Activated CD4-positive, alpha-beta memory T cell treated with anti-CD3 and anti-CD28 coated beads, Interleukin-2, amount 10 ng/mL, durations not matched to agents 7 days and 5 days (primary cell): ENCODE measurements around the gene PCNA. TPM values are rescaled to one million over a fixed set of nuclear protein-coding genes. Genes with fewer than 3 reads are reported as not detected.

Experiments
- CTCF ChIA-PET: fragments of 350-600 bp; sonication (Branson Sonifier 250); formaldehyde crosslinking; loops from one replicate; lab custom pipeline; 2021; ENCODE audit warnings: antibody characterized with exemption, inconsistent platforms; lab: Charles Lee
- POLR2A ChIA-PET: fragments of 350-600 bp; sonication (Branson Sonifier 250); formaldehyde crosslinking; loops from one replicate; lab custom pipeline; 2021; ENCODE audit warnings: antibody characterized with exemption; lab: Charles Lee
- DNase-seq: peaks from one replicate; pipeline ENCODE4 v3.0.0-alpha.2; 2020
- H3K27ac Mint-ChIP-seq: one replicate; pipeline ENCODE4 v1.8.0; 2021; ENCODE audit warnings: mild to moderate bottlenecking, mixed read lengths
- H3K27me3 Mint-ChIP-seq: one replicate; pipeline ENCODE4 v1.8.0; 2021; ENCODE audit warnings: mixed read lengths
- H3K36me3 Mint-ChIP-seq: one replicate; pipeline ENCODE4 v1.8.0; 2021; ENCODE audit warnings: low read depth, mixed read lengths
- H3K4me1 Mint-ChIP-seq: one replicate; pipeline ENCODE4 v1.8.0; 2021; ENCODE audit warnings: mixed read lengths
- H3K4me3 Mint-ChIP-seq: one replicate; pipeline ENCODE4 v1.8.0; 2021; ENCODE audit warnings: mild to moderate bottlenecking, mixed read lengths
- H3K9me3 Mint-ChIP-seq: one replicate; pipeline ENCODE4 v1.8.0; 2021; ENCODE audit warnings: mixed read lengths
- total RNA-seq, 2 experiments: library from RNA; stranded (reverse); gene quantifications; one replicate each; pipeline ENCODE4 v1.2.3, GENCODE V29; 2021

The PCNA gene
- 100 to 1,000 TPM; 413 to 415 TPM for total RNA-seq

DNA sequence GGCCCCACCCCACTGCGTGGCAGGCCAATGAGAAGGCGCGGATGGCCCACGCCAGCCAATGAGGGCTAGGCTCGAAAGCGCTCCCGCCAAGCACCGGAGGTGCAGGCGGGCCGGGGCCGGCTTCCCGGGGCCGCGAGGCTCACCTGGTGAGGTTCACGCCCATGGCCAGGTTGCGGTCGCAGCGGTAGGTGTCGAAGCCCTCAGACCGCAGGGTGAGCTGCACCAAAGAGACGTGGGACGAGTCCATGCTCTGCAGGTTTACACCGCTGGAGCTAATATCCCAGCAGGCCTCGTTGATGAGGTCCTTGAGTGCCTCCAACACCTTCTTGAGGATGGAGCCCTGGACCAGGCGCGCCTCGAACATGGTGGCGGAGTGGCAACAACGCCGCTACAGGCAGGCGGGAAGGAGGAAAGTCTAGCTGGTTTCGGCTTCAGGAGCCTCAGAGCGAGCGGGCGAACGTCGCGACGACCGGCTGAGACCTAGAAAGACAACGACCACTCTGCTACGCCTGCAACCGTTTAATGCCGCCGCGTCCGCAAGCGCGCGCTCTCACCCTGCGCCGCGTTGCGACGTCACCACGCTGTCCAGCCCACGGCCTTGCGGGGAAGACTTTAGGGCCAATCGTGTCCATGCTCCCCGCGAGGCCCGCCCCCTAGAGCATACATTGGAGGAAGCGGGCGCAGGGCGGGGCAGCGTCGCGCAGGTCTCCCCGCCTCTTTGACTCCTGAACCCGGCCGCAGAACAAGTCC, at the start of gene PCNA:
PCNA (minus strand) TSS at position 524 of the 750 bp plus-strand sequence; CDS start at position 364, 160 bp downstream.
- Mint-ChIP-seq H3K9me3 (no peaks in the 10 kb centered on the region), H3K27me3 (no peaks in the 10 kb centered on the region), H3K36me3 (peaks cover 46% of the 10 kb centered on the region), H3K27ac (peak within 1 kb of the TSS; percentile 90), H3K4me1 (peaks cover 69% of the 10 kb centered on the region), H3K4me3 (peak within 1 kb of the TSS; percentile 86)
- ChIA-PET POLR2A (interaction anchor here (0.6 to 3.9 kb wide), 23 partner anchors 8 to 832 kb away, joined by 3 to 36 read pairs (median 5); partner anchors contain the start of gene SLC23A2), CTCF (interaction anchor here (0.7 to 2.5 kb wide), 5 partner anchors 14 to 305 kb away, joined by 3 to 12 read pairs (median 4); no protein-coding TSS in a partner anchor)
- peak; percentile 98 for DNase-seq

DNA sequence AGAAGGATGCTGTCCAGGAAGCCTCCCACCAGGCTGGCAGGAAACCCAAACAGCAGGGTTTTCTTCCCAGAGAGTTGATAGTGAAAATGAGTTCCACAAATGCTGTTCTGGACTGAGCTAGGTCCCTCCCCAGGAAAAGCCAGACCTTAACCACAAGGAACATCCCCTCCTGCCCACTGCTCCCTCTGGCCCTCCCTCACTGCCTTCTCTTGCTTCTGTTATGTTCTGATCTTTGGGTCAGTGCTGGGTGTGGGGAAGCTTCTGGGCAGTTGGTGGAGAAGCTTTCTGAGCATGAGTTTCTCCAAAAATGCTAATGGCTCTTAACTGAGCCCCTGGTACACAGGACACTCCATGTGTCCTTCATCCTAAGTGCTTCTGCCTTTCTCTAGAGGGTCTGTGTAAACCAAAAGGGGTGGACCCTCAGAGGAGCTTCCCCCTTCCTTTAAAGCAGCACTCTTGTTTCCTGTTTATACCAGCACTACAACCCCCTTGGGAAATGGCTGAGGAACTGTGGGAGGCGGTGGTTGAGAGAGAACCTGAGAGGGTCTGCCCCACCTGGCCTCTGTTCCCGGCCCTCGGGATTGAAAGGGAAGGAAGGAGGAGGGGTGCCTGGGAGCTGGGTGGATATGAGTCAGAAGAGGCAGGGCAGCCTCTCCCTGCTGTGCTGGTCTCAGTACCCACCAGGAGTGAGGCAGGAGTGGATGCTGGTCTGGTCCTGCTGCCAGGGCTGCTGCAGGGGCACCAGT, 49.1 kb upstream of the PCNA start:
- H3K4me1 Mint-ChIP-seq: peaks cover 56% of the 10 kb centered on the region
- CTCF ChIA-PET: interaction anchor here (1.0 to 1.4 kb wide), 4 partner anchors 10 to 38 kb away, joined by 3 to 8 read pairs (median 6); no protein-coding TSS in a partner anchor
- no peak overlapping the region for H3K4me3 Mint-ChIP-seq

DNA sequence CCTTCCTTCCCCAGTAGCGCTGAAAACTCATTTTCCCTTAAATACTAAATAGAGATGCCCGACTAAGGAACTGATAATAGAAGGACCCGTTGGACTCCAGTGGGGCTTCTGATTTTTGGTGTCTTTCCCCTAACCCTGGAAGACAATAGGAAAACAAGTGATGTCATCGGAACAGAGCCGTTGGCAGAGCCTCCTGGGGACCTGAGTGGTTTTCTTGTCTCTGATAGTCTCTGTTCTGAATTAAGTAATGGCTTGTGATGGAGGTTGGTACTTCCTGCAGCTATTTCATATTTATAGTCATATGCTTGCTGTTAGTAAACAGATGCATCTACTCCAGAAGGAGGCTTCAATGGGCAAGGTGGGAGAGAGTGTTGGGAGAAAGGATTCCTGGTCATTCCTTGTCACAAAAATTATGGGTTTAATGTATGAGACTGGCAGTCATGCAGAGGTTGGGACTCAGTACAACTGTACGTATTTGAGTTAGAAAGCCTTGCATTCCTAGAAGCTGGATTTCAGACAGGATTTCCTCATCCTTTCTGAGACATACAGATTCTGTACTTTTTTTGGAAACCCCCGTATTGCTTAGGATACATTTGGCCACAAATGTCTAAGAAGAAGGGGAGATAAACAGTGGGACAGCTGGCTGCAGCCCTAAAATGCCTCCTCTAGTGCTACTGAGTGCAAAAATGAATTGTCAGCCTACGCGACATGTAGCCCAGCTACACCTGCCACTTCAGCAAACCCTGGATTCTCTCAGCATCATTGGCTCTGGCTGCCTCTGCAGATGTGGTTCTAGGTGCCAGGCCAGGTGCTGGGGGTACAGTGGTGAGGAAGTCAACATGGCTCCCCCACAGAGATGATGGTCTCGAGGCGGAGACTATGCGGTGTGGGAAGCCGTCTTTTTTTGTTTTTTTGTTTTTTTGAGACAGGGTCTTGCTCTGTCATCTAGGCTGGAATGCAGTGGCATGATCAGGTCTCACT, 45.2 kb upstream of the PCNA start:
- H3K4me3 Mint-ChIP-seq: no peak overlapping the region
- H3K4me1 Mint-ChIP-seq: peaks cover 46% of the 10 kb centered on the region
- H3K36me3 Mint-ChIP-seq: peaks cover 10% of the 10 kb centered on the region
- POLR2A ChIA-PET: no interaction called here
- DNase-seq: no peak
- no peak overlapping the region for H3K27ac Mint-ChIP-seq
- no peaks in the 10 kb centered on the region for H3K9me3 Mint-ChIP-seq
- CTCF ChIA-PET: no interaction called here
- H3K27me3 Mint-ChIP-seq: no peaks in the 10 kb centered on the region

More for the DNA sequence above, 49.1 kb upstream of the PCNA start:
- POLR2A ChIA-PET: interaction anchor here (3.0 kb wide), 1 partner anchor 49 kb away, joined by 10 read pairs; the partner anchor contains the start of gene PCNA
- peaks cover 6% of the 10 kb centered on the region for H3K36me3 Mint-ChIP-seq
- no peaks in the 10 kb centered on the region for H3K9me3 Mint-ChIP-seq
- DNase-seq: no peak
- H3K27ac Mint-ChIP-seq: peak overlapping the region; percentile 58
- H3K27me3 Mint-ChIP-seq: no peaks in the 10 kb centered on the region

DNA sequence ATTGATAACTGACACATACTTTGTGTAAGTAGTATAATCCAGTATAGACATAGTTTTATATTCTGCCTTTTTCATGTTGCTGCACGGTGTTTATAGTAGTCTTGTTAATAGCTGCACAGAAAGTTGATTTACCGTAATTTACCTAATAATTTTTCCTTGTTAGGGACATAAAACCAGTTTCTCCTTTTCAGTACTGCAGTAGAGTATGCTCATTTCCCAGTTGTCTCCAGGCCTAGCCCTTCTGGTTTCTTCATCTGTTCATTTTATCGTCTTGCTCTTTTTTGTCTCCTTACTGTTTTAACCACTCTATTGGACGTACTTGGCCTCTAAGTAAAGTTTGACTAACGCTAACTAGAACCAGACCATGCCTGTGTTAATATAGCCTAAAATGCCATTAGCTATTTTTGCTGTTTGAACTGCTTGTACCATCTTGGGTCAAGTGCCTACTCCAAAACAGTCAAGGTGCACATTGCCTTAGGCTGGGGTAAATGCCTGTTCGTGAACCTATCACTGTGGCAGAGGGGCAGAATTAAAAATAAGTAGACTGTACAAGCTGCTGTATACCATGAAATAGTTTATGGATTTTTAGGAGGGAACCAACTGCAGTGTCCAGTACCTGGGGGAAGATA, 41.9 kb upstream of the PCNA start:
- Mint-ChIP-seq H3K27me3 (no peaks in the 10 kb centered on the region), H3K27ac (no peak overlapping the region), H3K36me3 (peaks cover 10% of the 10 kb centered on the region), H3K4me1 (peaks cover 27% of the 10 kb centered on the region), H3K9me3 (no peaks in the 10 kb centered on the region), H3K4me3 (no peak overlapping the region)
- CTCF ChIA-PET: no interaction called here
- DNase-seq: no peak
- POLR2A ChIA-PET: no interaction called here

DNA sequence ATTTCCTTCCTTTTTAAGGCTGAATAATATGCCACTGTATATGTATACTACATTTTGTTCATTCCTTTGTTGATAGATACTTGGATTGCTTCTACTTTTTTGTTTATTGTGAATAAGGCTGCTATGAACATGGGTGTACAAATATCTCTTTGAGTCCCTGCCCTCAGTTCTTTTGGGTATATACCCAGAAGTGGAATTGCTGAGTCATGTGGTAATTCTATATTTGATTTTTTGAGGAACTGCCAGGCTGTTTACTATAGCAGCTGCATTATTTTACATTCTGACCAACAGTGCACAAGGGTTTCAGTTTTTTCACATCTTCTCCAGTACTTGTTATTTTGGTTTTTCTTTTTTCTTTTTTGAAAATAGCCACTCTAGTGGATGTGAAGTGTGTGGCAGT, 41.1 kb upstream of the PCNA start:
- no peak for DNase-seq
- Mint-ChIP-seq H3K27me3 (no peaks in the 10 kb centered on the region), H3K27ac (no peak overlapping the region), H3K4me1 (peaks cover 25% of the 10 kb centered on the region), H3K4me3 (no peak overlapping the region), H3K9me3 (no peaks in the 10 kb centered on the region), H3K36me3 (peaks cover 14% of the 10 kb centered on the region)
- POLR2A ChIA-PET: no interaction called here
- CTCF ChIA-PET: no interaction called here

DNA sequence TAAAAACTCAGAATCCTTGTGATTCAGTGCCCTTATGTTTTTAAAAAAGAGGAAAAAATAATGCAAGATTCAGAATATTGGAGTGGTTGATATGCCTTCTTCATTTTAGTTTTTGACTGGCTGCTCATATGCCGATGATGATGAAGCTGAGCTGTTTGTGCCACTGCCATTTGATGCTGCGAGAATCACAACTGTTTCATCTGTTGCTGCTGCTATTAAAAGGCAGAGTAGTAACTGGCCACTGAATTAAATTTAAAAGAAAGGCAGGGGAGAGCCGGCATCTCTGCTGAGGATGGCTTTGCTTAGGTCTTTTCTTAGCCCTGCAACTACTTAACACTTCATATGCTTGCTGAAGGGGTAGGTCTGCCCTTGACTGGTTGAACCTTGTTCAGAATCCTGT, 40.2 kb upstream of the PCNA start:
- peaks cover 20% of the 10 kb centered on the region for H3K4me1 Mint-ChIP-seq
- H3K27ac Mint-ChIP-seq: no peak overlapping the region
- no peaks in the 10 kb centered on the region for H3K27me3 Mint-ChIP-seq
- H3K9me3 Mint-ChIP-seq: no peaks in the 10 kb centered on the region
- DNase-seq: no peak
- ChIA-PET POLR2A (no interaction called here), CTCF (interaction anchor here (1.0 kb wide), 1 partner anchor 63 kb away, joined by 5 read pairs; no protein-coding TSS in a partner anchor)
- H3K4me3 Mint-ChIP-seq: no peak overlapping the region
- peaks cover 14% of the 10 kb centered on the region for H3K36me3 Mint-ChIP-seq

DNA sequence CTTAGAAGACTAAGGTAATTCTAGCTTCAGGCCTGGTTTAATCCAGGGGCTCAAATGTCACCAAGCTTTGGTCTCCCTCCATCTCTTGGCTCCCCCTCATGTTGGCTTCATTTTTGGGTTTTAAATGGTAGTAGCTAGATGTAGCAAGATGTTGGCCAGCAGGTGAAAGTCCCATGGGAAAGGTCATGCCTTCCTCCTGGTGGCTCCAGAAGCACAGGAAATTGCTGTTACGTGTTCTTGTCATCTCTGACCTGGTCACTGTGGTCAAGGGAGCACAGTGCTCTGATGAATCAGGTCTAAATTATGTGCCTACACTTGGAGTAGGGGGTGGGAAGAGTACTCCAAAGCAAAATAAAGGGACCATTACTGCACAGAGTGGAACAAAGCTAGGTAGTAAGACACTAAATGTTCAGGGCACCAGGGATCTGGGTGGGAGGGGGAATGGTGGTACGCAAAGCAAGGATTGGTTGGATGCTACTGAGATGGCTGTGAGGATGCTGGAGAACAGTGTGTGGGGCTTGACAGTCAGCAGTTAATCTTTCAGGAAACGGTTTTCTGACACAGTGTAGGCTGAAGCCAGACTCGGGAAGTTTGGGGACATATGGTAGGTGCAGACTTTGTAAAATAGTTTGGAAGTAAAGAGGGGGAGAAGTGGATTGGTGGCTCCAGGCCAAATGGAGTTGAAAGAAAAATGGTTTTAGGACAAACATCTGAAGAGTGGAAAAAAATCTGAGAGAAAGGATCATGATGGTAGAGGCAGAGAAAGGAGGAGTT, 37.1 kb upstream of the PCNA start:
- peaks cover 20% of the 10 kb centered on the region for H3K36me3 Mint-ChIP-seq
- no peak overlapping the region for H3K27ac Mint-ChIP-seq
- no peak overlapping the region for H3K4me3 Mint-ChIP-seq
- ChIA-PET CTCF (no interaction called here), POLR2A (interaction anchor here (1.1 kb wide), 1 partner anchor 11 kb away, joined by 3 read pairs; no protein-coding TSS in a partner anchor)
- H3K4me1 Mint-ChIP-seq: peaks cover 37% of the 10 kb centered on the region
- H3K9me3 Mint-ChIP-seq: no peaks in the 10 kb centered on the region
- DNase-seq: no peak
- no peaks in the 10 kb centered on the region for H3K27me3 Mint-ChIP-seq

DNA sequence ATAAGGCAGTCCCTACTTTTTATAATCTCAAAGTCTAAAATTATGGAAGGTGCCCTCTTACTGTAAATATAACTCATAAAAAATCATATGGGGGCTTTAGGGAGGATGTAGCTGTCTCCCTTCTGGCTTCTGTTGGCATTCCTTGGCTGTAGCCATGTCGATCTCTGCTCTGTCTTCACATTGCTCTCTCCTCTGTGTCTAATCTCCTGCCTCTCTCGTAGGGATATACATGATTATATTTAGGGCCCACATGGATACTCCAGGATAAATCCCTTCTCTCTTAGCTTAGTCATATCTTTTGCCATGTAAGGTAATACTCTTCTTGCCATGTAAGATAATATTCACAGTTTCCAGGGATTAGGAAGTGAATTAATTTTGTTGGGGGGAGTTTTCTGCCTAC, 35.6 kb upstream of the PCNA start:
- H3K9me3 Mint-ChIP-seq: no peaks in the 10 kb centered on the region
- peaks cover 36% of the 10 kb centered on the region for H3K4me1 Mint-ChIP-seq
- ChIA-PET POLR2A (no interaction called here), CTCF (interaction anchor here (0.7 to 1.1 kb wide), 2 partner anchors 11 to 29 kb away, joined by 4 read pairs; partner anchors contain the start of gene CDS2)
- no peak overlapping the region for H3K4me3 Mint-ChIP-seq
- H3K36me3 Mint-ChIP-seq: peaks cover 15% of the 10 kb centered on the region
- no peak for DNase-seq
- no peak overlapping the region for H3K27ac Mint-ChIP-seq
- no peaks in the 10 kb centered on the region for H3K27me3 Mint-ChIP-seq

DNA sequence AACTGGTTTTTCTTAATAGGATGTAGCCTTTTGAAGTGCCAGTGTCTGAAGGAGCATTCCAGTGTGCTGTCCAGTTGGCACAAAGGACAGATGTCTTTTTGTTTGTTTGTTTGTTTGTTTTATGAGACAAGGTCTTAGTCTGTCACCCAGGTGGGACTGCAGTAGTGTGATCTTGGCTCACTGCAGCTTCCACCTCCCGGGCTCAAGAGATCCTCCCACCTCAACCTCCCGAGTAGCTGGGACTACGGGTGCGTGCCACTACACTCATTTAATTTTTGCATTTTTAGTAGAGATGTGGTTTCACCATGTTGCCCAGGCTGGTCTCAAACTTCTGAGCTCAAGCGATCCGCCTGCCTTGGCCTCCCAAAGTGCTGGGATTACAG, 34.8 kb upstream of the PCNA start:
- Mint-ChIP-seq H3K4me1 (peaks cover 36% of the 10 kb centered on the region), H3K36me3 (peaks cover 15% of the 10 kb centered on the region), H3K27me3 (no peaks in the 10 kb centered on the region), H3K4me3 (no peak overlapping the region), H3K27ac (no peak overlapping the region), H3K9me3 (no peaks in the 10 kb centered on the region)
- ChIA-PET POLR2A (no interaction called here), CTCF (interaction anchor here (1.3 kb wide), 1 partner anchor 28 kb away, joined by 5 read pairs; the partner anchor contains the start of gene CDS2)
- DNase-seq: no peak

DNA sequence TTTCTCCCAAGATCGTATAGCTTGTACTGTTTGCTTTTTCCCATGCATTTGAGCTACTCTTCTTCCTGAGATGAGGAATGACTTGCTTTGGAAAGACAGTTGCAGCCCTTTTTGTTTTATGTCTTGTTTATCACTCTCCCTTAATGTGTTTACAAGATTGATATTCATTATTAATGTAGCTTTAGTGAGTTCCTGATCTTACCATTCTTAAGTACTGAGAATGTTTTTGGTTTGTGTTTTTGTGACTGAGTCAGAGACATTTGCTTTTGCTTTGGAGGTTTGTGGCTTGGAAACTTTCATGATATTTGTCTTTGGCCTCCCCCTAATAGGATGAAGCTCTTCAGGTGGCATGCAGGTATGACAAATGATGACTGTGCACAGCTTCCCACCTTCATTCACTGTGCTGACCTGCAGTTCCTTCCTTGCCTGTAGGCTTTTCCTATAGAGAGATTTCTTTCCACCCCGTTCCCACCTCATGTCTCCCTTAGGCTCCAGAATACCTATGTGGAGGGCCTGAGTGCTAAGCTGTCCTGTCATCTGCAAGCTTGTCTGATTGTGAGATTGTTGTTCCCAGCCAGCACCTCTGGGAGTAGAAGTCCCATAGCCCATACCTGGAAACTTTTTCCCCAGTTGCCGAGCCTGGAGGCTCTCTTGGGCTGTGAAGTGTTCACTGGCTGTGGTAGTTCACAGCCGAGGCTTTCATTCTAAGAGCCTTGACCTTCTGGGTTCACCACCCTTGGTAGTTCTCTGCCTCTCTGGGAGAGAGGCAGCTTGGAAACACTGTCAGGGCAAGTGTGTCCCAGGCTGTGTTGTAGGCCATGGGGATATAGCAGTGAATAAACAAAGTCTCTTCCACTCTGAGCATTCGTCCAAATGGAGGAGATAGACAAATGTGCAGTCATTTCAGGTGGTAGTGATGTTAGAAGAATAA, 34.1 kb upstream of the PCNA start:
- H3K4me3 Mint-ChIP-seq: no peak overlapping the region
- POLR2A ChIA-PET: interaction anchor here (1.1 kb wide), 2 partner anchors 12 to 28 kb away, joined by 3 read pairs; partner anchors contain the start of gene CDS2

More for the DNA sequence above, 34.1 kb upstream of the PCNA start:
- H3K27me3 Mint-ChIP-seq: no peaks in the 10 kb centered on the region
- no peak for DNase-seq
- peaks cover 36% of the 10 kb centered on the region for H3K4me1 Mint-ChIP-seq
- CTCF ChIA-PET: interaction anchor here (0.8 to 1.3 kb wide), 3 partner anchors 27 to 69 kb away, joined by 3 to 5 read pairs (median 4); partner anchors contain the start of gene CDS2
- no peaks in the 10 kb centered on the region for H3K9me3 Mint-ChIP-seq
- H3K27ac Mint-ChIP-seq: no peak overlapping the region
- H3K36me3 Mint-ChIP-seq: peaks cover 15% of the 10 kb centered on the region
